AG09319 (cell line): Measurements from ENCODE around the gene USP11.

ENCODE experiments used
- DNase-seq: peaks from one replicate; pipeline ENCODE4 v3.0.0-alpha.2; 2010; ENCODE audit warnings: low read depth; ENCODE audit errors: extremely low read depth
- TF ChIP-seq, protein P1 (sequence below): IDR thresholded peaks from 2 replicates; pipeline ENCODE4 v1.5.1; 2011; ENCODE audit warnings: low read depth, mild to moderate bottlenecking, inconsistent platforms, low read length, moderate library complexity

The USP11 gene

DNA sequence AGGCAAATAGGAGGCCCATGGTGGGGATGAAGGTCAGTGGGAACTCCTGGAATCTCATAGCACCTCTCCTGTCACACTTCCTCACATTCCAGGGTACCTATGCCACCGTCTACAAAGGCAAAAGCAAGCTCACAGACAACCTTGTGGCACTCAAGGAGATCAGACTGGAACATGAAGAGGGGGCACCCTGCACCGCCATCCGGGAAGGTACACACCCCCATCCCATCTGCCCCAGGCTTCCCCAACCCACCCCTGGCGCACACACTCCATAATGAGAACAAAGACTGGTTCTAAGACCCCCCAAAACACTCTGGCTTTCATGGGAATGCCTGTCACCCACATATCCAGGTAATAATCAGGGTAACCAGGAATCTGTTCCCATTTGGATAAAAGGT lies 7.9 kb upstream of the USP11 start:
- TF ChIP-seq, protein P1, sequence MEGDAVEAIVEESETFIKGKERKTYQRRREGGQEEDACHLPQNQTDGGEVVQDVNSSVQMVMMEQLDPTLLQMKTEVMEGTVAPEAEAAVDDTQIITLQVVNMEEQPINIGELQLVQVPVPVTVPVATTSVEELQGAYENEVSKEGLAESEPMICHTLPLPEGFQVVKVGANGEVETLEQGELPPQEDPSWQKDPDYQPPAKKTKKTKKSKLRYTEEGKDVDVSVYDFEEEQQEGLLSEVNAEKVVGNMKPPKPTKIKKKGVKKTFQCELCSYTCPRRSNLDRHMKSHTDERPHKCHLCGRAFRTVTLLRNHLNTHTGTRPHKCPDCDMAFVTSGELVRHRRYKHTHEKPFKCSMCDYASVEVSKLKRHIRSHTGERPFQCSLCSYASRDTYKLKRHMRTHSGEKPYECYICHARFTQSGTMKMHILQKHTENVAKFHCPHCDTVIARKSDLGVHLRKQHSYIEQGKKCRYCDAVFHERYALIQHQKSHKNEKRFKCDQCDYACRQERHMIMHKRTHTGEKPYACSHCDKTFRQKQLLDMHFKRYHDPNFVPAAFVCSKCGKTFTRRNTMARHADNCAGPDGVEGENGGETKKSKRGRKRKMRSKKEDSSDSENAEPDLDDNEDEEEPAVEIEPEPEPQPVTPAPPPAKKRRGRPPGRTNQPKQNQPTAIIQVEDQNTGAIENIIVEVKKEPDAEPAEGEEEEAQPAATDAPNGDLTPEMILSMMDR = no peak
- DNase-seq = no peak

DNA sequence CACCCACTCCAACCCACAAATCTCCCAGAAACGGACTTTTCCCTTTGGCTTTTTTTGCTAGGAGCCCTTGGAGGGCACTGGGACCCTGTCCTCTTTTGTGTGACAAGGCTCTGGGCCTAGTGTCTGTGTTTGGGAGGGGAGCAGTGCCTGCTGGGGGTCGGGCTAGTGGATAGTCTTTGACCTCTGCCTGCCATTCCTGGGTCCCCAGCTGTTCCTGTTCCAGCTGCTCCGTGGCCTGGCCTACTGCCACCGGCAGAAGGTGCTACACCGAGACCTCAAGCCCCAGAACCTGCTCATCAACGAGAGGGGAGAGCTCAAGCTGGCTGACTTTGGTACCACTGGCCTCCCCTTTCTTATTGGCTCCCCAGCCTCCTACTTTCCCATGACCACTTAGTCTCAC lies 6.7 kb upstream of the USP11 start:
- no peak for DNase-seq
- TF ChIP-seq, protein P1 = no peak

DNA sequence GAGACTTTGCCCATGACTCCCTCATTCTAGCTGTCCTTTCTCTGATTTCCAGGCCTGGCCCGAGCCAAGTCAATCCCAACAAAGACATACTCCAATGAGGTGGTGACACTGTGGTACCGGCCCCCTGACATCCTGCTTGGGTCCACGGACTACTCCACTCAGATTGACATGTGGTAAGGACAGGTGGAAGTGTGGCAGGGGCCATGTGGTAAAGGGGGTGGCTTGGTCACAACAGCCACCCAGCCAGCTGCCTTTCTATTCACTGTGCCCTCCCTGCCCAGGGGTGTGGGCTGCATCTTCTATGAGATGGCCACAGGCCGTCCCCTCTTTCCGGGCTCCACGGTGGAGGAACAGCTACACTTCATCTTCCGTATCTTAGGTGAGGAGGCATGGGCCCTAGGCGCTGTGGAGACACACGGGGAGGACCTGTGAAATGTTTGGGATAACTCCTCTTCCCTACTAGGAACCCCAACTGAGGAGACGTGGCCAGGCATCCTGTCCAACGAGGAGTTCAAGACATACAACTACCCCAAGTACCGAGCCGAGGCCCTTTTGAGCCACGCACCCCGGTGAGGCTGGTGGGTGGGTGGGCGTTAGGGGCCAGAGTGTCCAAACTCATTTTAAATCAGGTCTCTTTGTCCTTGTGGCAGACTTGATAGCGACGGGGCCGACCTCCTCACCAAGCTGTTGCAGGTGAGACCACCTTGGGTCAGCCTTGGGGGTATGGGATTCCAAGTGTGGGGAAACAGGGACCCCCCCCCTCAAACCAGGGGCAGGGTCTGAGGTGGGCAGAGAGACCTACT lies 6.1 kb upstream of the USP11 start:
- no peak for DNase-seq
- TF ChIP-seq, protein P1 = no peak

- no peak for DNase-seq
- TF ChIP-seq, protein P1 = no peak
Measured at GRCh38 chrX:47227334-47227583, 5.5 kb upstream of the USP11 start.

GRCh38 chrX:47228550-47229270 lies 4.1 kb upstream of the USP11 start:
- TF ChIP-seq, protein P1 = no peak
- no peak for DNase-seq

DNA sequence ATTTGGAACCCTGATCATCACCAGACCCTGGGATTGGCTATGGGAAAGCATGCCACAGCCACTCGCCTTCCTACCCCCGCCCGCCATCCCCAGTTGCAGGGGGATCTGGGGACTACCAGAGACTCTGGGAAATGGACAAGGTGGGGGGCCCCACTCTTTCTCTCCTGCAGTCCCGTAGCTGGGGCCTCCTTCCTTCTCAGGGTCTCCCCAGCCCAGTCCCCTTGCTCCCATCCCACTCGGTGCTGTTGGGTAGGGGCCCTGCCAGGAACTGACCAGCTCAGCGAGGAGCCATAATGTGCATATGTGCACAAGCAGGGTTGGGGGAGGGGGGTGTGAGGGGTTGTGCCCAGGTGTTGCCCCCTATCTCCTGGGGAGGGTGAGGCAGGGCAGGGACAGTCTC lies 3.4 kb upstream of the USP11 start:
- TF ChIP-seq, protein P1 = no peak

GRCh38 chrX:47230136-47230868 lies 2.5 kb upstream of the USP11 start:
- no peak for DNase-seq

More for the DNA sequence above, 3.4 kb upstream of the USP11 start:
- no peak for DNase-seq

More at GRCh38 chrX:47230136-47230868, 2.5 kb upstream of the USP11 start:
- TF ChIP-seq, protein P1 = no peak
